ENCODE data around the gene BRD4. TPM values are rescaled to one million over a fixed set of nuclear protein-coding genes. Genes with fewer than 3 reads are reported as not detected.

BRD4 gene
- polyA plus RNA-seq, 3 donors = 52.9 to 61.5 (median 56.8) TPM

GRCh38 chr19:15280915-15281683 is 51.2 kb downstream of the BRD4 start:
- peak in 2 of 11 donors; percentile 34 to 45 for DNase-seq (ENCODE audit: extremely low read depth in 1 of 11, low read depth in 9 of 11, low spot score in 4 of 11)

DNA sequence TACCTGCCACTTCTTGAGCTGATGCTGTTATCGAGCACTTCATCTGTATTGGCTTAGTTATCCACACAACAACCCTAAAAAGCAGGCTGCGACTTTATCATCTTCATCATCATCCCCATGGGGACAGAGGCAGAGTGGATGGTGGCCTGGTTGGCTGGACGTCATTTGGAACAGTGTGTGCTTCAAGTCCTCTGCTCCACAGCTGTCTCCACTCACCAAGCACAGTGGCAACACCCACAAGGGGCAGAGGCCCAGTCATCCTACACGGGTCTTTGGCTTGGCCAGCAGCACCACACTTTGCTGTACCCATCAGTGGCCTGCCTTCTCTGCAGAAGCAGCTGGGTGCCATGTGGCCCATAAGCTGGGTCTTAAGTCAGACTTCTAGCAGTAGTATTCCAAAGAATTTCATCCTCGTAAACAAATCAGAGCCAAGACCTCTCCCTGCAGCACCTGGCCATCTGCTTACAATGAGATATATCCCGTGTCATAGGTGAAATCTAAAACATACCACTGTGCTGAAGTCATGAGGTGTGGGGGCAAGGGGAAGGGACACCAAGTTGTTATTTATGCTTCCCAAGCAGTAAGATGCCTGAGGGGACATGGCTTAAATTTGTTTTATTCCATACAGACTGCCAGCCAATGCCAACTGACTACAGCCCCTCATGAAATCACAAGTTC is 52.2 kb downstream of the BRD4 start:
- DNase-seq (ENCODE audit: extremely low read depth in 1 of 11, low read depth in 9 of 11, low spot score in 4 of 11) = no peak

DNA sequence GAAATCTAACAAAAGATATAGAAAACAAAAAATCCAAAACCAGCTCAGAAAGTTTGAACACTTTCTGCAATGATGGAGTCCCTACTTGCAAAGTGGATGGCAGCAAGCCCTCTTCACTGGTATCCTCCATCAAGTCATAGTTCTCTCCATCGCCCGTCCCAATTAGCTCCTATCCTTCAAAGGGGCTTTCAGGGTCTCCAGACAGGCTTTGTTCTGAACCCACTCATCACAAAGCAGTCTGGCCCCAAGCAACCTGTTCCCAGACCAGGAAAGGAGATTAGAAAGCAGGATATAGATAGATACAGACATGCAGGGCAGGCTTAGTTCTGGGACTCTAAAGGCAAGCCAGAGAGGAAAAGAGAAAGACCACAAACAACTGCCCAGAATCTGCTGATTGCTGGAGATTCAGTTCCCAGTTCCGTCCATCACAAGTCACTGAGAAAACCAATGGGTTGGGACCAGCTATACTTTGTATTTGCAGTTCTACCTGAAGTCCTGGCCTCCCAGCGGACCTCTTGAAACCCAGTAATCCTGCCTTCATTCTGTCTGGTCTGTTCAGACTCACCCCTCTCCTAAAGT is 52.9 kb downstream of the BRD4 start:
- DNase-seq (ENCODE audit: extremely low read depth in 1 of 11, low read depth in 9 of 11, low spot score in 4 of 11) = no peak

- DNase-seq (ENCODE audit: extremely low read depth in 1 of 11, low read depth in 9 of 11, low spot score in 4 of 11) = no peak
Measured at GRCh38 chr19:15276620-15277215, 55.6 kb downstream of the BRD4 start.

GRCh38 chr19:15274477-15274876 is 57.9 kb downstream of the BRD4 start:
- no peak for DNase-seq (ENCODE audit: extremely low read depth in 1 of 11, low read depth in 9 of 11, low spot score in 4 of 11)

DNA sequence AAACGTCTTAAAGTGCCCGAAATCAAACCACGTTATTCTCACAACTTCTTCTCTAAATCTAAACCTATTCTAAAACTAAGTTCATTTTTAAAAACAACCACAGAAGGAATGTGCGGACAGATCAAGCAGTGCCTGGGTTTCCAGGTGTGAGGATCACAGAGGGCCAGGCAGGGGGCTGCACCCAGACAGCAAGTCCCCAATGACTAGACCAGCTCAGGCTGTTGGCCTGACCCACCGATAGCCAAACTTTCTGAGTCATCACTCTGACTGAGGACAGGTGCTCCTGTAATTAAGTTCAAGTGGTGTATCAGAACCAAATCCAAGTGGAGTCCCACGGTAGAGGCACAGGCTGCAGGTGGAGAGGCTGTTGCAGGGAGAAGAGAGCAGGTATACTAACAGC is 62.5 kb downstream of the BRD4 start:
- DNase-seq (ENCODE audit: extremely low read depth in 1 of 11, low read depth in 9 of 11, low spot score in 4 of 11) = no peak

GRCh38 chr19:15268928-15269253 is 63.4 kb downstream of the BRD4 start:
- no peak for DNase-seq (ENCODE audit: extremely low read depth in 1 of 11, low read depth in 9 of 11, low spot score in 4 of 11)

- no peak for DNase-seq (ENCODE audit: extremely low read depth in 1 of 11, low read depth in 9 of 11, low spot score in 4 of 11)
Measured at GRCh38 chr19:15268192-15268927, 64.0 kb downstream of the BRD4 start.

- DNase-seq (ENCODE audit: extremely low read depth in 1 of 11, low read depth in 9 of 11, low spot score in 4 of 11) = no peak
Measured at GRCh38 chr19:15266683-15267082, 65.7 kb downstream of the BRD4 start.

GRCh38 chr19:15265850-15266248 is 66.5 kb downstream of the BRD4 start:
- DNase-seq (ENCODE audit: extremely low read depth in 1 of 11, low read depth in 9 of 11, low spot score in 4 of 11) = no peak

GRCh38 chr19:15265214-15265849 is 67.0 kb downstream of the BRD4 start:
- DNase-seq (ENCODE audit: extremely low read depth in 1 of 11, low read depth in 9 of 11, low spot score in 4 of 11) = no peak

DNA sequence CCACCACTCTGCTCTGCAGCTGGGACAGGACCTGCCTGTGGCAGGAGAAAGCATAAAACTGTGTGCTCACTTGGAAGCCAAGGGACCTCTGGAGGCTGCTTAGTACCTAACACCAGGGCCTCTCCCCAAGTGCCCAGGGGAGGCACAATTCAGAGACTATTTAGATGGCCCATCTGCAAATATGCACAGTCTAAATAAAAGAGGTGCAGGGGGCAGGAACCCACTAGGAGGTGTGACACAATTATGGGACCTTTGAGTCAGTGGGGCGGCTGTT is 67.5 kb downstream of the BRD4 start:
- DNase-seq (ENCODE audit: extremely low read depth in 1 of 11, low read depth in 9 of 11, low spot score in 4 of 11) = no peak

DNA sequence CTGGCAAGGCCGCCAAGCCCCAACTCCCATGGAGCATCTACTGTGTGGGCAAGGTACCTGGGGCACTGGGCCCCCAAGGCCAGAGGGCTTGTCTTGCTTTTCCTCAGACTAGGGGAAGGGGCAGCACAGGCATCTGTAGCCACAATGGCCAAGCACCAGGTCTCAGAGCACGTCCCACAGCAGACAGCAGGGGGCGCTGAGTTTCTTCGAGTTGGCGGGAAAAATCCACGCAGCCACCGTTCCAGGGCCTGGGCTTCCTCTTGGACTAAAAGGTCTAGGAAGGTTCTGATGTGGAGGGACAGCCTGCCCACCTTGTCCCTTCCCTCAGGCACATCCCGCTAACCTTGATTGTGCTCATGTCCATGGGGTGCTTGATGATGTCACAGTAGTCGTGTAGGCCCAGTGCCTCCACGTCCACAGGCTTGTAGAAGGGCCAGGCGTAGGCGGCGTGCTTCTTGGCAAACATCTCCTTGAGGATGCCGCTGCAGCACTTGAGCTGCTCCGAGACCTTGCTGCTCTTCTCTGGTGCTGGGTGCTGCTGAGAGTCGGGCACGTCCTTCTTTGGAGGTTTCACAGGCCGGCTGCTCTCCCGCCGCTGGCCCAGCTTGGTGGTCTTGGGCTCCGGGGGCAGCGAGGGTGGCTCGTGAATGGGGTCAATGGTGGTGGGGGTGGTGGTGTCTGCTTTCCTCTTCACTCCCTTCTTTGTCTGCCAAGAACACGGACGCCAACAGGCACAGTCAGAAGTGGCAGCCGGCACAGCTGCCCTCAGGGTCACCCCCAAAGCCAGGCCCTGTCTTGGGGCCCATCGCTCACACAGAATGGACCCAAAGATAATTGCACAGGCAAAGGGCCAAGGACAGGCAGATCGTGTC is 68.0 kb downstream of the BRD4 start:
- DNase-seq (ENCODE audit: extremely low read depth in 1 of 11, low read depth in 9 of 11, low spot score in 4 of 11) = peak in 1 of 11 donors; percentile 58

DNA sequence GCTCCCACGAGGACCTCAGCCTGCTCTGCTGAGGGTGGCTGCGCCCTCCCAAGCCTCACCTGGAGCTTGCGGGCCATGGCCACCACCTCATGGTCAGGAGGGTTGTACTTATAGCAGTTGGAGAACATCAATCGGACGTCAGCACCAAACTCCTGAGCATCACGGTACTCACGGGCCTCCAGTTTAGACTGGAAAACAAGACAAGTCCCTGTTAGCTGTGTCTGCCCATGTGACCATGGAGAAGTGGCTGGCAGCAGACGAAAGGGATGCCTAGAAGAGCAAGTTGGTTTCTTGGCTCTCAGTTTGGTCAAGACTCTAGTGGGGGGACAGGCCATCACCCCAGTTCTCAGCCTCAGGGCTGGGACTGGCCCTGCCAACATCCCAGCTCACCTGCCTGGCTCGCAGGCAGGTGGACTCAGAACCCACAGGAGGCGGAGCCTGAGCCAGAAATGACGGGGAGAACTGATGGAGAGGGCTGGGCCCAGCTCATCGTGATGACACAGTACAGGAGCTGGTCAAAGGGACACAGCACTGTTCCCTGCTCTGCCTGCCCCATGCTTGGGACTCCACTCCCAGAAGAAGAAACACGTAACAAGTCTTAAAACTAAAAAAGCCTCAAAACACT is 68.9 kb downstream of the BRD4 start:
- no peak for DNase-seq (ENCODE audit: extremely low read depth in 1 of 11, low read depth in 9 of 11, low spot score in 4 of 11)

DNA sequence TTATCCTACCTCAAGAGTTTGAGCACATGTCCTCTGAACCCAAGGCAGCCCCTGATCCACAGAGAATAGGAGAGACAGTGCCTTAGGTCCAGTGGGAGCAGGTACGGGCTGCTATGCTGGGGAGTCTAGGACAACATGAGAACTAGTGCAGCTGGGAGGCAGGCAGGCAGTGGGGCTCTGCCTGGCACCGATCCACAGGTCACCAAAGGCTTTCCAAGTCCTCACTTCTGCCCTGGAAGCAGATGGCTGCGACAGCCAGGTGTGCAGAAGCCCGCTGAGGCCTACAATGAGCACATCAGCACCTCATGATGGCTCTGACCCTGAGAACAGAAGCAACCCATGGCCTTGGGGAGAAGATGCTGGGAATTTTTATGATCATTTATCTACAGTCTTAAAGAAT is 70.3 kb downstream of the BRD4 start:
- DNase-seq (ENCODE audit: extremely low read depth in 1 of 11, low read depth in 9 of 11, low spot score in 4 of 11) = no peak

GRCh38 chr19:15260939-15261338 is 71.4 kb downstream of the BRD4 start:
- DNase-seq (ENCODE audit: extremely low read depth in 1 of 11, low read depth in 9 of 11, low spot score in 4 of 11) = no peak

DNA sequence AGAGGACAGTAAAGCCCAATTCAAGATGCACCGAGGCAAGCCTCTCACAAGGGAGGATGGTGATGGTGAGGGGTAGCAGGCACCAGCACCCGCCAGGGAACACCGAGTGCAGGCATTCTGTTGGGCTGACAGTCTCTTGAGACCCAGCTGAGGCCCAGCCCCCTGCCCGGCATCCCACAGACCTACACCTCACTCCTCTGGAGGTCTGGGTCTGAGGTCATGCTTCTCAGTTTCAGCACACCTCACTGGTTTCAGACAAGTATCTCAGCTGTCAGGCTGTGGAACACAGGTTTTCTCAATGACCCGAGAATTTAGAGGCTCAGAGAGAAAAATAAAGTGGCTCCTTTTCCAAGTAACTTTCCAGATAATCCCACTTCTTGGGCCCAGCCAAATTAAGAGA is 72.4 kb downstream of the BRD4 start:
- DNase-seq (ENCODE audit: extremely low read depth in 1 of 11, low read depth in 9 of 11, low spot score in 4 of 11) = peak in 2 of 11 donors; percentile 64 to 67

GRCh38 chr19:15257782-15258181 is 74.6 kb downstream of the BRD4 start:
- no peak for DNase-seq (ENCODE audit: extremely low read depth in 1 of 11, low read depth in 9 of 11, low spot score in 4 of 11)
